Suprapubic skin (tissue), 4 donors: ENCODE results near the gene MCEMP1.

Source experiments
- CTCF ChIP-seq, 2 donors: fragments of 200-600 bp in 1 of 2; fragments of 450-650 bp in 1 of 2; sonication (generic) in 1 of 2; IDR thresholded peaks; one replicate each; pipeline ENCODE4 v1.5.1; 2016 to 2019; ENCODE audit warnings: antibody characterized with exemption in 2 of 2, mild to moderate bottlenecking in 1 of 2, moderate library complexity in 1 of 2
- EP300 ChIP-seq: sonication (generic); formaldehyde crosslinking; IDR thresholded peaks from one replicate; pipeline ENCODE4 v1.6.1; 2017; ENCODE audit warnings: antibody characterized with exemption
- POLR2A ChIP-seq, 2 donors: fragments of 450-650 bp; IDR thresholded peaks; one replicate each; pipeline ENCODE4 v1.6.1; 2017; ENCODE audit warnings: antibody characterized with exemption in 2 of 2, mild to moderate bottlenecking in 2 of 2, moderate library complexity in 2 of 2
- POLR2AphosphoS5 ChIP-seq, 3 donors: sonication (generic); formaldehyde crosslinking; IDR thresholded peaks; one replicate each; pipeline ENCODE4 v1.6.1; 2017; ENCODE audit warnings: antibody characterized with exemption in 3 of 3

GRCh38 chr19:7677669-7678311 is 900 bp downstream of the MCEMP1 start:
- TF ChIP-seq CTCF (IDR thresholded peaks at IDR 0.05) (no peak), POLR2A (IDR thresholded peaks at IDR 0.05) (no peak), EP300 (no peak), POLR2AphosphoS5 (IDR thresholded peaks at IDR 0.05) (no peak)
